Fibroblast of villous mesenchyme (primary cell): ENCODE data around the gene SLC39A9. TPM values are rescaled to one million over a fixed set of nuclear protein-coding genes. Genes with fewer than 3 reads are reported as not detected.
"Not testable (repeated sequence)": the region's sequence is repeated elsewhere in the genome, so short reads cannot be mapped to it uniquely, and the experiment has no call there.

Source experiments
- DNase-seq: peaks from one replicate; pipeline ENCODE4 v3.0.0-alpha.2; 2010; ENCODE audit warnings: low read depth
- H3K4me3 ChIP-seq: 2 replicates; pipeline ENCODE4 v1.5.1; 2011; ENCODE audit warnings: low read depth, mild to moderate bottlenecking, low read length
- CTCF ChIP-seq: IDR thresholded peaks from 2 replicates; pipeline ENCODE4 v1.5.1; 2012; ENCODE audit warnings: low read depth, mild to moderate bottlenecking, low read length; ENCODE audit not compliant: insufficient read depth
- total RNA-seq: library from RNA; depleted of rRNA; stranded (reverse); fragments of >200 nt; gene quantifications from 2 replicates; pipeline ENCODE4 v1.2.3, GENCODE V29; 2012

The SLC39A9 gene
- total RNA-seq, 1 donor = 159 TPM

GRCh38 chr14:69495341-69495921 lies 96.9 kb downstream of the SLC39A9 start:
- DNase-seq = no peak
- no peak for TF ChIP-seq CTCF

GRCh38 chr14:69497866-69498265 lies 99.4 kb downstream of the SLC39A9 start:
- DNase-seq, H3K4me3 ChIP-seq: not testable (repeated sequence)

More at GRCh38 chr14:69495341-69495921, 96.9 kb downstream of the SLC39A9 start:
- no peak overlapping the region for H3K4me3 ChIP-seq

- H3K4me3 ChIP-seq, DNase-seq: not testable (repeated sequence)
Observed at GRCh38 chr14:69498286-69498685, 99.8 kb downstream of the SLC39A9 start.

- no peak for DNase-seq
- no peak for TF ChIP-seq CTCF
- H3K4me3 ChIP-seq = no peak overlapping the region
Observed at GRCh38 chr14:69499436-69499835, 100.9 kb downstream of the SLC39A9 start.

GRCh38 chr14:69500096-69500495 lies 101.6 kb downstream of the SLC39A9 start:
- DNase-seq = no peak
- no peak overlapping the region for H3K4me3 ChIP-seq
- no peak for TF ChIP-seq CTCF

GRCh38 chr14:69500736-69501135 lies 102.2 kb downstream of the SLC39A9 start:
- no peak for DNase-seq
- H3K4me3 ChIP-seq = no peak overlapping the region
- no peak for TF ChIP-seq CTCF

GRCh38 chr14:69501423-69501838 lies 102.9 kb downstream of the SLC39A9 start:
- H3K4me3 ChIP-seq = no peak overlapping the region
- no peak for TF ChIP-seq CTCF
- peak; percentile 5 for DNase-seq

GRCh38 chr14:69504775-69505174 lies 106.3 kb downstream of the SLC39A9 start:
- no peak for DNase-seq
- no peak for TF ChIP-seq CTCF
- no peak overlapping the region for H3K4me3 ChIP-seq
